Measurements from ENCODE around the gene THSD1. TPM values are rescaled to one million over a fixed set of nuclear protein-coding genes. Genes with fewer than 3 reads are reported as not detected.

The THSD1 gene
- polyA plus RNA-seq, 1 donor from 2014 or later = 2.3 TPM

- H3K79me2 ChIP-seq (replicated peaks; ENCODE audit: insufficient read depth, low read length) = peaks cover 24% of the 10 kb centered on the region
- H2AFZ ChIP-seq (ENCODE audit: low read depth, low read length) = peak within 1 kb of the TSS; percentile 97
- H3K36me3 ChIP-seq (ENCODE audit: insufficient read depth, low read length) = no peaks in the 10 kb centered on the region
- H3K9me2 ChIP-seq (ENCODE audit: insufficient read depth, low read length) = no peaks in the 10 kb centered on the region
- peak within 1 kb of the TSS; percentile 87 for H3K4me3 ChIP-seq (ENCODE audit: low read length)
- peak within 1 kb of the TSS; percentile 79 for H3K9ac ChIP-seq (ENCODE audit: low read length)
- H3K27me3 ChIP-seq (ENCODE audit: insufficient read depth, low read depth, low read length) = no peaks in the 10 kb centered on the region
- no peaks in the 10 kb centered on the region for H3F3A ChIP-seq (ENCODE audit: insufficient read depth, low read length, poor library complexity, severe bottlenecking)
- no peaks in the 10 kb centered on the region for H3K9me3 ChIP-seq (ENCODE audit: low read length)
- peak within 1 kb of the TSS; percentile 79 for H3K4me2 ChIP-seq (ENCODE audit: low read length)
- peak; percentile 33 for TF ChIP-seq RAD21 (conservative IDR thresholded peaks at IDR 0.05)
- TF ChIP-seq, protein P1, sequence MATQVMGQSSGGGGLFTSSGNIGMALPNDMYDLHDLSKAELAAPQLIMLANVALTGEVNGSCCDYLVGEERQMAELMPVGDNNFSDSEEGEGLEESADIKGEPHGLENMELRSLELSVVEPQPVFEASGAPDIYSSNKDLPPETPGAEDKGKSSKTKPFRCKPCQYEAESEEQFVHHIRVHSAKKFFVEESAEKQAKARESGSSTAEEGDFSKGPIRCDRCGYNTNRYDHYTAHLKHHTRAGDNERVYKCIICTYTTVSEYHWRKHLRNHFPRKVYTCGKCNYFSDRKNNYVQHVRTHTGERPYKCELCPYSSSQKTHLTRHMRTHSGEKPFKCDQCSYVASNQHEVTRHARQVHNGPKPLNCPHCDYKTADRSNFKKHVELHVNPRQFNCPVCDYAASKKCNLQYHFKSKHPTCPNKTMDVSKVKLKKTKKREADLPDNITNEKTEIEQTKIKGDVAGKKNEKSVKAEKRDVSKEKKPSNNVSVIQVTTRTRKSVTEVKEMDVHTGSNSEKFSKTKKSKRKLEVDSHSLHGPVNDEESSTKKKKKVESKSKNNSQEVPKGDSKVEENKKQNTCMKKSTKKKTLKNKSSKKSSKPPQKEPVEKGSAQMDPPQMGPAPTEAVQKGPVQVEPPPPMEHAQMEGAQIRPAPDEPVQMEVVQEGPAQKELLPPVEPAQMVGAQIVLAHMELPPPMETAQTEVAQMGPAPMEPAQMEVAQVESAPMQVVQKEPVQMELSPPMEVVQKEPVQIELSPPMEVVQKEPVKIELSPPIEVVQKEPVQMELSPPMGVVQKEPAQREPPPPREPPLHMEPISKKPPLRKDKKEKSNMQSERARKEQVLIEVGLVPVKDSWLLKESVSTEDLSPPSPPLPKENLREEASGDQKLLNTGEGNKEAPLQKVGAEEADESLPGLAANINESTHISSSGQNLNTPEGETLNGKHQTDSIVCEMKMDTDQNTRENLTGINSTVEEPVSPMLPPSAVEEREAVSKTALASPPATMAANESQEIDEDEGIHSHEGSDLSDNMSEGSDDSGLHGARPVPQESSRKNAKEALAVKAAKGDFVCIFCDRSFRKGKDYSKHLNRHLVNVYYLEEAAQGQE (IDR thresholded peaks at IDR 0.05; ENCODE audit: borderline replicate concordance) = no peak
- TF ChIP-seq EP300 (conservative IDR thresholded peaks at IDR 0.05; ENCODE audit: poor library complexity, severe bottlenecking) = peak; percentile 69
- TF ChIP-seq POLR2AphosphoS5 (IDR thresholded peaks at IDR 0.05) = peak; percentile 84
- TF ChIP-seq MXI1 (conservative IDR thresholded peaks at IDR 0.05; ENCODE audit: poor library complexity, severe bottlenecking) = peak; percentile 85
- TF ChIP-seq CTCF (IDR thresholded peaks at IDR 0.05; ENCODE audit: poor library complexity, severe bottlenecking) = peak; percentile 44
- TF ChIP-seq SMC3 (conservative IDR thresholded peaks at IDR 0.05; ENCODE audit: poor library complexity) = no peak
- peak; percentile 30 for TF ChIP-seq TAF1 (IDR thresholded peaks at IDR 0.05; ENCODE audit: low read depth)
- TF ChIP-seq EZH2 (IDR thresholded peaks at IDR 0.05; ENCODE audit: borderline replicate concordance, insufficient read depth, low read length, poor library complexity, severe bottlenecking) = no peak
- peak within 1 kb of the TSS; percentile 81 for H3K27ac ChIP-seq (ENCODE audit: low read length)
- no peaks in the 10 kb centered on the region for H4K20me1 ChIP-seq (ENCODE audit: insufficient read depth)
These were observed 49.1 kb upstream of the THSD1 start, which contains the start of gene CKAP2 for GRCh38 chr13:52454820-52455676. TSS of gene CKAP2 (plus strand) at chr13:52455478. CDS start at chr13:52455557, 79 bp downstream.

DNA sequence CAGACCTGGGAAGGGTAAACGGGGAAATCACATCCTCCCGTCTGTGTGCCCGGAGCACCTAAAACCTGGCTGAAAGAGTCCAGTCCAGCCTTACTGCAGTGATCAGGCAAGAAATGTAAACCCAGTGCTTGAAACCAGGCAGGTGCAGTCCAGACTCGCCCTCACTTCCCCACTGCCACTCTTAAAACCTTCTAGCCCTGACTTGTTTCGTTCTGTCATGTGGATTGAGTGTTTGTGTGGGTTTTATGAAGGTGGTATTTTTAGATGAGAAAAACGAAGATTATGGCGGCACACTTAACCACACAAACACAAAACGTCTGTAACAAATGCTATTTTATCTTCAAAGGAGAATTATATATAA is 48.5 kb upstream of the THSD1 start:
- Histone ChIP-seq H3K9me3 (ENCODE audit: low read length) (no peaks in the 10 kb centered on the region), H3K4me2 (ENCODE audit: low read length) (peak overlapping the region; percentile 30), H3K9ac (ENCODE audit: low read length) (peak overlapping the region; percentile 79), H3F3A (ENCODE audit: insufficient read depth, low read length, poor library complexity, severe bottlenecking) (no peaks in the 10 kb centered on the region), H3K9me2 (ENCODE audit: insufficient read depth, low read length) (no peaks in the 10 kb centered on the region), H3K27ac (ENCODE audit: low read length) (no peak overlapping the region), H3K36me3 (ENCODE audit: insufficient read depth, low read length) (no peaks in the 10 kb centered on the region), H3K4me3 (ENCODE audit: low read length) (peak overlapping the region; percentile 87), H3K27me3 (ENCODE audit: insufficient read depth, low read depth, low read length) (no peaks in the 10 kb centered on the region), H2AFZ (ENCODE audit: low read depth, low read length) (peak overlapping the region; percentile 97), H4K20me1 (ENCODE audit: insufficient read depth) (no peaks in the 10 kb centered on the region), H3K79me2 (replicated peaks; ENCODE audit: insufficient read depth, low read length) (peaks cover 24% of the 10 kb centered on the region)
- no peak for TF ChIP-seq TAF1 (IDR thresholded peaks at IDR 0.05; ENCODE audit: low read depth)
- no peak for TF ChIP-seq SMC3 (conservative IDR thresholded peaks at IDR 0.05; ENCODE audit: poor library complexity)
- no peak for TF ChIP-seq EZH2 (IDR thresholded peaks at IDR 0.05; ENCODE audit: borderline replicate concordance, insufficient read depth, low read length, poor library complexity, severe bottlenecking)

Measured in neural cell (in vitro differentiated cells).